ENCODE measurements around the gene PRPSAP1.
"Not testable (repeated sequence)": the region's sequence is repeated elsewhere in the genome, so short reads cannot be mapped to it uniquely, and the experiment has no call there.

PRPSAP1 gene

GRCh38 chr17:76270770-76271668, 82.7 kb downstream of the PRPSAP1 start:
- TF ChIP-seq CTCF (conservative IDR thresholded peaks at IDR 0.05; ENCODE audit: low read length), result no peak
- no peak for DNase-seq (ENCODE audit: low read depth)
- H3K4me3 ChIP-seq (ENCODE audit: low read length), result no peak overlapping the region

- DNase-seq (ENCODE audit: low read depth), result no peak
- H3K4me3 ChIP-seq (ENCODE audit: low read length), result no peak overlapping the region
- no peak for TF ChIP-seq CTCF (conservative IDR thresholded peaks at IDR 0.05; ENCODE audit: low read length)
Observed at GRCh38 chr17:76270127-76270592, 83.6 kb downstream of the PRPSAP1 start.

GRCh38 chr17:76268991-76269981, 84.4 kb downstream of the PRPSAP1 start:
- no peak for DNase-seq (ENCODE audit: low read depth)
- no peak for TF ChIP-seq CTCF (conservative IDR thresholded peaks at IDR 0.05; ENCODE audit: low read length)
- H3K4me3 ChIP-seq (ENCODE audit: low read length), result no peak overlapping the region

- DNase-seq (ENCODE audit: low read depth), result peak; percentile 80
- TF ChIP-seq CTCF (conservative IDR thresholded peaks at IDR 0.05; ENCODE audit: low read length), result no peak
- peak overlapping the region; percentile 17 for H3K4me3 ChIP-seq (ENCODE audit: low read length)
Observed at GRCh38 chr17:76268015-76268749, 85.5 kb downstream of the PRPSAP1 start.

- DNase-seq (ENCODE audit: low read depth), result not testable (repeated sequence)
Observed at GRCh38 chr17:76267581-76268001, 86.1 kb downstream of the PRPSAP1 start.

GRCh38 chr17:76267051-76267576, 86.6 kb downstream of the PRPSAP1 start:
- H3K4me3 ChIP-seq (ENCODE audit: low read length), result peak overlapping the region; percentile 73
- TF ChIP-seq CTCF (conservative IDR thresholded peaks at IDR 0.05; ENCODE audit: low read length), result no peak
- DNase-seq (ENCODE audit: low read depth), result no peak

More at GRCh38 chr17:76267581-76268001, 86.1 kb downstream of the PRPSAP1 start:
- H3K4me3 ChIP-seq (ENCODE audit: low read length), result not testable (repeated sequence)
